ENCODE data around the gene PPP2R2C. TPM values are rescaled to one million over a fixed set of nuclear protein-coding genes. Genes with fewer than 3 reads are reported as not detected.

PPP2R2C gene
- total and polyA plus RNA-seq, 2 experiments from 2014 or later: 1.3 to 9.2 TPM

GRCh38 chr4:6495296-6495590 lies 22.8 kb upstream of the PPP2R2C start (continued):
- TF ChIP-seq ETS1 (IDR thresholded peaks at IDR 0.05) (no peak), CREB1 (CRISPR knock-in tag; IDR thresholded peaks at IDR 0.05; ENCODE audit: low read depth) (no peak), STAT1 (IDR thresholded peaks at IDR 0.05; ENCODE audit: unreplicated experiment) (no peak), ZNF114 (CRISPR knock-in tag; IDR thresholded peaks at IDR 0.05) (no peak)

DNA sequence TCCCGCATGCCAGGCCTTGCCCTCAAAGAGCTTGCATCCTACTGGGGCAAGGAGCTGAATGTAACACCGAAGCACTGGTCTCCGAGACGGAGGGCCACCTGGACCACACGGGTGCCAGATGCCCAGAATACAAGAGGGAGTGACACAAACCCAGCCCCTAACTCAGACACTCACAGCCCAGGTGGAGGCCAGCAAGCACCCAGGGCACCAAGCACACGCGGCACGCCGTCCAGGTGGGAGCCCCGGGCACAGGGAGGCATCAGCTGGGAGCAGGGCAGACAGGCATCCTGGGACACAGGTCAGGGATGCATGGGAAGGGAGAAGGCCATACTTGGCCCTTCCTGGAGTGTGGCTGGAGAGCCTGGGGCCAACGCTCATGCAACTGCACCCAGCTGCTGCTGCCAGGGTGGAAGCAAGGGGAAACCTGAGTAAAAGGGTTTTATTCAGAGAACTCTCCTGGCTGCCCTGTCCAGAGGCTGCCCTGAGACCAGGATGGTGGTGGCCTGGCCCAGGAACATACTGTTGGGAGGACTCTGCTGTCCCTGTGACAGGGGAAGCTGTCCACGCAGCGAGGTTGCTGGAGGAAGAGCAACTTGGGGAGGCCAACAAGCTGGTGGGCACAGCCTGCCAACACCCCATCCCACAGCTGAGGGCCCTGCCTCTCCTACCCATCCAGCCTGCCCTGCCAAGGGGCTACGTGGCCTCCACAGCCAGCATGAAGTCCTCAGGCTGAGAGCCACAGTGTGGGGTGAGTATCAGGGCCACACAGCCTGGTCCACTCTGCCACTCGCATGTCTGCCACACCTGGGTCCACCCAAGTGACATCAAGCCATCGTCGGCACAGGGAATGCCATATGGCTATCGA lies 22.2 kb upstream of the PPP2R2C start:
- no peak for TF ChIP-seq EZH2phosphoT487 (IDR thresholded peaks at IDR 0.05; ENCODE audit: unreplicated experiment)
- no peak for TF ChIP-seq CREB1 (CRISPR knock-in tag; IDR thresholded peaks at IDR 0.05; ENCODE audit: low read depth)
- no peak overlapping the region for H3K4me3 ChIP-seq
- no peaks in the 10 kb centered on the region for H3K36me3 ChIP-seq (ENCODE audit: insufficient read depth)
- H3K9me2 ChIP-seq (ENCODE audit: insufficient read depth): no peaks in the 10 kb centered on the region
- Mint-ChIP-seq H3K9me3 (peaks cover 4% of the 10 kb centered on the region; the same call in 2 of the 3 replicates), H3K27ac (no peak overlapping the region; the same call in 1 of the 2 replicates), H3K27me3 (ENCODE audit: insufficient read depth, low read depth, poor library complexity) (peaks cover 7% of the 10 kb centered on the region), H3K4me1 (peaks cover 16% of the 10 kb centered on the region), H3K4me3 (no peak overlapping the region), H3K36me3 (ENCODE audit: low read depth) (no peaks in the 10 kb centered on the region)
- H3K27me3 ChIP-seq (ENCODE audit: insufficient read depth): no peaks in the 10 kb centered on the region
- 0 out of 2 replicates have a peak overlapping the region, but pooled peaks have one; percentile 29 for H2AFZ ChIP-seq
- H3K27ac ChIP-seq (ENCODE audit: low read depth): no peak overlapping the region
- H3K4me1 ChIP-seq (ENCODE audit: insufficient read depth): no peaks in the 10 kb centered on the region; the same call in 1 of the 2 replicates
- H3K4me2 ChIP-seq: no peak overlapping the region
- DNase-seq (ENCODE audit: low spot score): no peak
- H3K79me2 ChIP-seq (replicated peaks; ENCODE audit: insufficient read depth): no peaks in the 10 kb centered on the region
- no peaks in the 10 kb centered on the region for H3F3A ChIP-seq (replicated peaks; ENCODE audit: low read depth)
- ATAC-seq: no peak
- H4K20me1 ChIP-seq (replicated peaks; ENCODE audit: insufficient read depth): no peaks in the 10 kb centered on the region

- Mint-ChIP-seq H3K4me1 (peaks cover 16% of the 10 kb centered on the region), H3K27ac (peak overlapping the region; percentile 8; the same call in 1 of the 2 replicates), H3K36me3 (ENCODE audit: low read depth) (no peaks in the 10 kb centered on the region), H3K4me3 (no peak overlapping the region), H3K27me3 (ENCODE audit: insufficient read depth, low read depth, poor library complexity) (peaks cover 6% of the 10 kb centered on the region), H3K9me3 (peaks cover 4% of the 10 kb centered on the region; the same call in 1 of the 3 replicates)
- H3K36me3 ChIP-seq (ENCODE audit: insufficient read depth): no peaks in the 10 kb centered on the region
- H3K79me2 ChIP-seq (replicated peaks; ENCODE audit: insufficient read depth): no peaks in the 10 kb centered on the region
- DNase-seq (ENCODE audit: low spot score) (peak; percentile 78), ATAC-seq (peak; percentile 85)
- no peaks in the 10 kb centered on the region for H3F3A ChIP-seq (replicated peaks; ENCODE audit: low read depth)
- TF ChIP-seq ZNF114 (CRISPR knock-in tag; IDR thresholded peaks at IDR 0.05) (no peak), ZNF462 (CRISPR knock-in tag; IDR thresholded peaks at IDR 0.05) (no peak)
- peak overlapping the region; percentile 29; the same call in 1 of the 2 replicates for H2AFZ ChIP-seq
- no peaks in the 10 kb centered on the region for H3K27me3 ChIP-seq (ENCODE audit: insufficient read depth)
- no peak overlapping the region for H3K27ac ChIP-seq (ENCODE audit: low read depth)
- no peaks in the 10 kb centered on the region for H4K20me1 ChIP-seq (replicated peaks; ENCODE audit: insufficient read depth)
- no peaks in the 10 kb centered on the region; the same call in 1 of the 2 replicates for H3K4me1 ChIP-seq (ENCODE audit: insufficient read depth)
- H3K9me2 ChIP-seq (ENCODE audit: insufficient read depth): no peaks in the 10 kb centered on the region
- no peak overlapping the region for H3K4me2 ChIP-seq
- H3K4me3 ChIP-seq: no peak overlapping the region
These were observed 21.4 kb upstream of the PPP2R2C start for GRCh38 chr4:6493658-6494304.

All from GM23338 (cell line).